Vagina (tissue), 2 donors: ENCODE measurements around the gene DISP3.

Source experiments
- POLR2A ChIP-seq, 2 donors: fragments of 450-650 bp; IDR thresholded peaks; one replicate each; pipeline ENCODE4 v1.6.1; 2017; ENCODE audit warnings: antibody characterized with exemption in 2 of 2, mild to moderate bottlenecking in 2 of 2, moderate library complexity in 2 of 2
- POLR2AphosphoS5 ChIP-seq, 2 donors: sonication (generic); formaldehyde crosslinking; IDR thresholded peaks; one replicate each; pipeline ENCODE4 v1.9.0; 2017; ENCODE audit warnings: antibody characterized with exemption in 2 of 2, mild to moderate bottlenecking in 2 of 2, low read depth in 1 of 2; ENCODE audit not compliant: insufficient read depth in 1 of 2
- TF ChIP-seq, protein P1 (sequence below), 3 experiments: fragments of 450-650 bp in 2 of 3; fragments of 200-600 bp in 1 of 3; sonication (generic) in 1 of 3; IDR thresholded peaks; one replicate each; pipeline ENCODE4 v1.5.1; 2017 to 2019; ENCODE audit warnings: antibody characterized with exemption in 3 of 3, mild to moderate bottlenecking in 2 of 3, moderate library complexity in 2 of 3

DNA sequence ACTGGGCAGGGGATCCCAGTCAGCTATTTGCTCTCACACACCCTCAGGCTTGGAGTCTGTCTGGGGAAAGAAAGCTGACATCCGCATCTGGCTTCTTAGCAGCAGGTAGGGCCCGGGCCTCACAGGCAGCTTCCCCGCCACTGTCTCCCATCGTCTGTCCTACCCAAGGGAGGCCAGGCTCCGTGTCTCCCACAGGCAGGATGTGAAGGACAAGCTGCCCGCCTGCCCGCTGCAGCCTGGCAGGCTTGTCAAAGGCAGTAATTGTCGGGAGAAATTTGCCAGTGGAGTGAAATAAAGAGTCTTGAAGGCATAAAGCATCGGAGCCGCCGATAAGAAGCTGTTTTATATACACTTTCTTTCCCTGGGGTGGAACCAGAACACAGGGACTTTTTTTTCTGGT, 44.0 kb upstream of the DISP3 start:
- TF ChIP-seq POLR2AphosphoS5 (IDR thresholded peaks at IDR 0.05; ENCODE audit: insufficient read depth in 1 of 2, low read depth in 1 of 2) (no peak), POLR2A (IDR thresholded peaks at IDR 0.05) (no peak)
- TF ChIP-seq, protein P1, sequence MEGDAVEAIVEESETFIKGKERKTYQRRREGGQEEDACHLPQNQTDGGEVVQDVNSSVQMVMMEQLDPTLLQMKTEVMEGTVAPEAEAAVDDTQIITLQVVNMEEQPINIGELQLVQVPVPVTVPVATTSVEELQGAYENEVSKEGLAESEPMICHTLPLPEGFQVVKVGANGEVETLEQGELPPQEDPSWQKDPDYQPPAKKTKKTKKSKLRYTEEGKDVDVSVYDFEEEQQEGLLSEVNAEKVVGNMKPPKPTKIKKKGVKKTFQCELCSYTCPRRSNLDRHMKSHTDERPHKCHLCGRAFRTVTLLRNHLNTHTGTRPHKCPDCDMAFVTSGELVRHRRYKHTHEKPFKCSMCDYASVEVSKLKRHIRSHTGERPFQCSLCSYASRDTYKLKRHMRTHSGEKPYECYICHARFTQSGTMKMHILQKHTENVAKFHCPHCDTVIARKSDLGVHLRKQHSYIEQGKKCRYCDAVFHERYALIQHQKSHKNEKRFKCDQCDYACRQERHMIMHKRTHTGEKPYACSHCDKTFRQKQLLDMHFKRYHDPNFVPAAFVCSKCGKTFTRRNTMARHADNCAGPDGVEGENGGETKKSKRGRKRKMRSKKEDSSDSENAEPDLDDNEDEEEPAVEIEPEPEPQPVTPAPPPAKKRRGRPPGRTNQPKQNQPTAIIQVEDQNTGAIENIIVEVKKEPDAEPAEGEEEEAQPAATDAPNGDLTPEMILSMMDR (IDR thresholded peaks at IDR 0.05), result no peak
